BJ (cell line): ENCODE measurements around the gene CMSS1. TPM values are rescaled to one million over a fixed set of nuclear protein-coding genes. Genes with fewer than 3 reads are reported as not detected.
A peak's percentile ranks its signal among the peaks of the same experiment; 100 is the strongest.
"Not testable (repeated sequence)": the region's sequence is repeated elsewhere in the genome, so short reads cannot be mapped to it uniquely, and the experiment has no call there.

Source experiments
- CTCF ChIA-PET: fragments of 350-600 bp; formaldehyde crosslinking; extraction: SDS; loops from one replicate; lab custom pipeline; 2021; ENCODE audit warnings: antibody characterized with exemption, inconsistent platforms; lab: Yijun Ruan, JAX
- POLR2A ChIA-PET: fragments of 300-600 bp; sonication (Branson Sonifier 250); formaldehyde crosslinking; extraction: SDS; loops from one replicate; lab custom pipeline; 2021; ENCODE audit warnings: antibody characterized with exemption; lab: Charles Lee
- DNase-seq: peaks from one replicate; pipeline ENCODE4 v3.0.0-alpha.2; 2011; ENCODE audit warnings: low read depth
- H3K27me3 ChIP-seq: 2 replicates; pipeline ENCODE4 v1.6.0; 2011; ENCODE audit warnings: low read length; ENCODE audit not compliant: control insufficient read depth, insufficient read depth
- H3K36me3 ChIP-seq: 2 replicates; pipeline ENCODE4 v1.5.1; 2011; ENCODE audit warnings: low read length; ENCODE audit not compliant: control insufficient read depth, insufficient read depth
- H3K4me3 ChIP-seq: 2 replicates; pipeline ENCODE4 v1.5.1; 2011; ENCODE audit warnings: low read depth, mild to moderate bottlenecking, control low read depth, low read length
- CTCF ChIP-seq: IDR thresholded peaks from 2 replicates; pipeline ENCODE4 v1.5.1; 2011; ENCODE audit warnings: low read depth, mild to moderate bottlenecking, control low read depth, inconsistent platforms, low read length, moderate library complexity; ENCODE audit not compliant: insufficient read depth
- polyA plus RNA-seq: library from polyadenylated mRNA; depleted of rRNA; stranded (reverse); fragments of >200 nt; gene quantifications from 2 replicates; pipeline ENCODE4 v1.2.3, GENCODE V29; 2011

Gene CMSS1
- polyA plus RNA-seq, 1 experiment: 6.7 TPM

GRCh38 chr3:99837715-99838114, 20.1 kb downstream of the CMSS1 start:
- no peak for DNase-seq
- no peaks in the 10 kb centered on the region for H3K27me3 ChIP-seq
- CTCF ChIA-PET: no interaction called here
- no peak overlapping the region for H3K4me3 ChIP-seq
- no peak for TF ChIP-seq CTCF
- H3K36me3 ChIP-seq: no peaks in the 10 kb centered on the region
- POLR2A ChIA-PET: no interaction called here

GRCh38 chr3:99838755-99839154, 21.1 kb downstream of the CMSS1 start:
- no peak overlapping the region for H3K4me3 ChIP-seq
- no peak for TF ChIP-seq CTCF
- ChIA-PET POLR2A (no interaction called here), CTCF (no interaction called here)
- no peaks in the 10 kb centered on the region for H3K27me3 ChIP-seq
- no peak for DNase-seq
- H3K36me3 ChIP-seq: no peaks in the 10 kb centered on the region

GRCh38 chr3:99839613-99840012, 22.0 kb downstream of the CMSS1 start:
- CTCF ChIA-PET: interaction anchor here (0.6 to 1.2 kb wide), 3 partner anchors 205 to 1199 kb away, joined by 3 to 5 read pairs (median 4); no protein-coding TSS in a partner anchor
- H3K36me3 ChIP-seq: no peaks in the 10 kb centered on the region
- no peak for DNase-seq
- POLR2A ChIA-PET: no interaction called here
- no peak for TF ChIP-seq CTCF
- no peak overlapping the region for H3K4me3 ChIP-seq
- H3K27me3 ChIP-seq: no peaks in the 10 kb centered on the region

GRCh38 chr3:99841949-99842348, 24.3 kb downstream of the CMSS1 start:
- H3K36me3 ChIP-seq, H3K4me3 ChIP-seq, POLR2A ChIA-PET, H3K27me3 ChIP-seq, DNase-seq: not testable (repeated sequence)
- CTCF ChIA-PET: interaction anchor here (1.2 to 1.3 kb wide), 2 partner anchors 165 to 412 kb away, joined by 3 read pairs; no protein-coding TSS in a partner anchor

- CTCF ChIA-PET: interaction anchor here (0.6 to 2.4 kb wide), 23 partner anchors 8 to 1922 kb away, joined by 3 to 17 read pairs (median 4); no protein-coding TSS in a partner anchor
- no peak for DNase-seq
- no peaks in the 10 kb centered on the region for H3K27me3 ChIP-seq
- no peaks in the 10 kb centered on the region for H3K36me3 ChIP-seq
- peak; percentile 70 for TF ChIP-seq CTCF
- POLR2A ChIA-PET: interaction anchor here (0.9 to 1.0 kb wide), 2 partner anchors 10 to 261 kb away, joined by 3 to 20 read pairs; no protein-coding TSS in a partner anchor
- no peak overlapping the region for H3K4me3 ChIP-seq
Measured at GRCh38 chr3:99842826-99843589, 25.3 kb downstream of the CMSS1 start.
